Stimulated activated CD8-positive, alpha-beta memory T cell treated with anti-CD3 and anti-CD28 coated beads, Interleukin-4, amount 100 ng/mL, for 1 hour (primary cell): Measurements from ENCODE around the gene TMEM123.

Experiments used
- DNase-seq, 2 donors: peaks; one replicate each; pipeline ENCODE4 v3.0.0-alpha.2; 2020; ENCODE audit warnings: low read depth in 2 of 2, low spot score in 1 of 2

TMEM123 gene

GRCh38 chr11:102426570-102426969, 26.0 kb downstream of the TMEM123 start:
- no peak for DNase-seq

DNA sequence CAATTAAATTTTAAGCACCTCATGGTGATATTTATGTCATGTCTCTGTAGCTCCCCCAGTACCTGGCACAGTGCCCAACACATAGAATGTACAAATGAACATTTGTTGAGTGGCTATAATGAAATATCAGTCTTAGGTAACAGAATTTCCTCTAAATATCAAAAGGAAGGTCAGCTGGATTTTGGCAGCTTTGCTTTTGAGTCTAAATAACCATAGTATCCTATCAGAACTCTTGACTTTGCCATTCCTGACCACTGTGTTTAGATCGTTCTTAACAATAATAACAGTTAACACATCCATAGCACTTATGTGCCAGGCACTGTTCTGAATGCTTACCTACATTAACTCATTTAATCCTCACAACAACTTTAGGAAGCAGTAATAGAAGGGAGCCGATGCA, 26.6 kb downstream of the TMEM123 start:
- DNase-seq, result no peak

DNA sequence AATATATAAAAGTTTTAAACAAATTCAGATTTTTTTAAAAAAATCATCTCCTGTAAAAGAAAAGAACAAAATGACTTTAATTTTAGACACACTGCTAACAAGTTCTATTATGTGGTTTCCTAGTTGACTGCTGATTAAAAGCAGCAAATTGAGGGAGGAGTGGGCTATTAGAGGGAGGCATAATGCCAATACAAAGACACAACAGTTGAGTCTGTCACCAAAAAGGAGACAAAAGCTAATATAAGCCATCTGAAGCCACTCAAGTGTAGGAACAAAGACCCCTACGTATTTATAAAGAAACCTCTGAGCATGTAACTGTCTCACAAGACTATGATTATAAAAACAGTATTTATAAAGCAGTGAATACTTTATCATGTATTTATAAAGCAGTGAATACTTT, 28.6 kb downstream of the TMEM123 start:
- DNase-seq, result no peak

DNA sequence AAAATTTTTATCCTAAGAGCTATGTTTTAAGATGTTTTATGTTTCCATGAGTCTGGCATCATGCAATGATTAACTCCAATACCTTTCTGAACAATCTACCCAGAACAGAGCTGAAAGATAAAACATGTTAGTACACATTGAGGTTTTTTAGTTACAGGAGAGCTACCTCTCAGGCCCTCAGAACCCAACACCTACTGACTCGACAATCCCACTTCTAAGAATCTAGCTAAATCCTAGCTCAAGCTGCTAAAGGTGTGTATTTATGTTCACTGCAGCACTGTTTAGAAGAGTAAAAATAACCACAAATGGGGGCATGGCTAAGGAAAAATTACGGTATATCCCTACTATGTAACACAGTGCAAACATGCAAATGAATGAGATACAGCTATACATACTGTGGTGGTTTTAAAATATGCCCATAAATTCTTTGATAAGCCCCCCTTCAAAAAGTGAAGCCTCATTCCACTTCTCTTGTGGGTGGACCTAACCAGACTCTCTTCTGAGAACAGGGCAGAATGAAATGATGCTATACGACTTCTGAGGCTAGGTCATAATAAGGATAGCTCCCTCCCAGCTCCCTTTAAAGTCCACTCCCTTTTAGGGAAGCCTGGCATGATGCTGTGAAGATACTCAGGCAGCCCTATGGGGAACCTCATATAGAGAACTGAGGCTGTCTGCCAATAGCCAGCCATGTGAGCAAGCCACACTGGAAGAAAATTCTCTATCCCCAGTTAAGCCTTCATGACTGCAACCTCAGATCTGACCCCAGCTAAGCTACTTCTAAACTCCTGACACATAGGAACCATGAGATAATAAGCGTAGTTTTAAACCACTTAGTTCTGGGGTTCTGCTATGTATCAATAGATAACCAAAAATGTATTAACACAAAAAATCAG, 29.5 kb downstream of the TMEM123 start:
- DNase-seq, result no peak

GRCh38 chr11:102421261-102421660, 31.3 kb downstream of the TMEM123 start:
- no peak for DNase-seq

- no peak for DNase-seq
Measured at GRCh38 chr11:102420547-102420946, 32.0 kb downstream of the TMEM123 start.

- DNase-seq, result no peak
Measured at GRCh38 chr11:102419181-102419580, 33.4 kb downstream of the TMEM123 start.

DNA sequence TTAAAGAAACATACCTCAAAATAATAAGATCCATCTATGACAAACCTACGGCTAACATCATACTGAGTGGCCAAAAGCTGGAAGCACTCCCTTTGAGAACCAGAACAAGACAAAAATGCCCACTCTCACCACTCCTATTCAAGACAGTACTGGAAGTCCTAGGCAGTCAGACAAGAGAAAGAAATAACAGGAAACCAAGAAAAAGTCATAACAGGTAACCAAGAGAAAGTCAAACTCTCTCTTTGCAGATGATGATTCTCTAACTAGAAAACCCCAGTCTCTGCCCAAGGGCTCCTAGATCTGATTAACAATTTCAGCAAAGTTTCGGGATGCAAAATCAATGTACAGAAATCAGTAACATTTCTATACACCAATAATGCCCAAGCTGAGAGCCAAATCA, 35.6 kb downstream of the TMEM123 start:
- DNase-seq, result no peak

GRCh38 chr11:102415304-102415916, 37.2 kb downstream of the TMEM123 start:
- DNase-seq, result no peak

- DNase-seq, result no peak
Measured at GRCh38 chr11:102414559-102414958, 38.0 kb downstream of the TMEM123 start.

DNA sequence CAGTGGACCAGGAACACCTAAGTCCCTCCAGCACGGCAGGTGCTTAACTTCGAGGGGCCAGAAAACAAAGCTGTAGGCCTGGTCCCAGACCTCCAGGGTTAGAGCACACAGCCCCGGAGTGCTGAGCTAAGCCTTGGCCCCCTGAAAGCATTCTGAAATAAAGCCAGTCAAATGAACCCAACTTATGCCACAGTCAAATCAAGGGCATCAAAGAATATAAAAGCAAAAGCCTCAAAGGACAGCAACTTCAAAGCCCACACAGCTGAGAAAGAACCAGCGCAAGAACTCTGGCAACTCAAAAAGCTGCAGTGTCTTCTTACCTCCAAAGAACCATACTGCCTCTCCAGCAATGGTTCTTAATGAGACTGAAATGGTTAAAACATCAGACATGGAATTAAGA, 39.1 kb downstream of the TMEM123 start:
- DNase-seq, result no peak

GRCh38 chr11:102411142-102411541, 41.4 kb downstream of the TMEM123 start:
- DNase-seq, result no peak

- DNase-seq, result no peak
Measured at GRCh38 chr11:102410382-102410784, 42.2 kb downstream of the TMEM123 start.

DNA sequence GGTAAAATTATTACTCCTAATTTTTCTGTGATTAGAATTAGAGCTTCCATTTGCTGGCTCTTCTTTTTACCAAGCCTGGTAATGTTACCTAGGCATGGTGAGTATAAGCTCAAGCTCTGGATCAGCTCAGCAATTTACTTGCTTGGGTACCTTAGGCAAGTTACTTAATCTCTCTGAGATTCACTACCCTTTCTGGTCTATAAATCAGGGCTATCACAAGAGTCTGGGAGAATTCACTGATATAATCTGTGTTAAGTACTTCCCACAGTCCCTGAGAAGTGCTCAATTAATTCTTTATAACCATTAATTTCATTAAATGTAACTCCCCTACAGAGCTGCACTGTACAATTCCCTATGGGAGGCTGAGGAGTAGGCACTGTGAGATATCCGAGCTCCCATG, 44.2 kb downstream of the TMEM123 start:
- no peak for DNase-seq

- no peak for DNase-seq
Measured at GRCh38 chr11:102407901-102408300, 44.7 kb downstream of the TMEM123 start.

- DNase-seq, result no peak
Measured at GRCh38 chr11:102406099-102406498, 46.5 kb downstream of the TMEM123 start.

DNA sequence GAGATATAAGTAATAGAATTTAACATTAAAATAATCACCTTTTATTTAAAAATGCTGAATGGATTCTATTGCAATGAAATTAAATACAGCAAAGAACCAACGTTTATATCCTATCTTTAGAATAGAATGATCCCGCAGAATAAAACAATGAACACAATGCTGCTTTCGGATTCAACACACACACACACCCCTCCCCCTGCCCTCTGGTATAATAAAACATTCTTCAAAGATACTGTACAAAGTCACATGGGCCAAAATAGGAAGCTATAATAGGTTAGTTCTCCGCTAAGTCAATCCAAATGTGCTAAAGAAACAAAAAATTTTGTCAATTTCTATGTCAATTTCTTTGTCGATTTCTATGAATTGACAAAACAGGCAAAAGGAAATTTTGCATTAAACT, 47.1 kb downstream of the TMEM123 start:
- DNase-seq, result no peak

- no peak for DNase-seq
Measured at GRCh38 chr11:102402548-102402947, 50.0 kb downstream of the TMEM123 start.

- DNase-seq, result no peak
Measured at GRCh38 chr11:102401905-102402304, 50.7 kb downstream of the TMEM123 start.

GRCh38 chr11:102400603-102401002, 52.0 kb downstream of the TMEM123 start:
- DNase-seq, result no peak

GRCh38 chr11:102399189-102399588, 53.4 kb downstream of the TMEM123 start:
- no peak for DNase-seq

DNA sequence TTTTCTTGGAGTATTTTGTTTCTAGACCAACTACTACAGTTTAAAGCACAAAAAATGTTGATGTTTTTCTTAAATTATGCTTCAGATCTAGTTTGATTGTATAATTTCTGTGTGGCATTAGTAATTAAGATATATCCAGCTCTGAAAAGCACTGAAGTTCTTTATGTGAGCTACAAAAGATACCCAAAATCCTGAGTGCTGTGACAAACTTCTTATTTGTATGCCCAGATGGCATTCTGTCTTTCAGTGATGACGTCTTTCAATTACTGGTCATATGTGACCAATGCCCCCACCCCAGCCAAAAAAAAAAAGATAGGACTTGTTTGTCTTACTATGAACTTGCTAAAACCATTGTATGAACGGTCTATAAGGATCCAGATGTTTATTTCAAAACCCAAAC, 54.3 kb downstream of the TMEM123 start:
- DNase-seq, result no peak
